Measurements from ENCODE around the gene PNMA6E.
"Not testable (repeated sequence)": the region's sequence is repeated elsewhere in the genome, so short reads cannot be mapped to it uniquely, and the experiment has no call there.

- not testable (repeated sequence) for TF ChIP-seq CTCF, POLR2A (IDR thresholded peaks at IDR 0.05)
Observed at GRCh38 chrX:153404333-153404732, 3.2 kb upstream of the PNMA6E start.

All from adrenal gland (tissue), 5 donors.